Measurements from ENCODE around the gene CAPN2. TPM values are rescaled to one million over a fixed set of nuclear protein-coding genes. Genes with fewer than 3 reads are reported as not detected.

CAPN2 gene
- total RNA-seq, 1 donor from 2014 or later, result 73.1 TPM

- Mint-ChIP-seq H3K27ac (no peak overlapping the region), H3K9me3 (no peaks in the 10 kb centered on the region), H3K4me3 (no peak overlapping the region), H3K36me3 (ENCODE audit: low read depth) (peaks cover 65% of the 10 kb centered on the region), H3K4me1 (peaks cover 22% of the 10 kb centered on the region), H3K27me3 (no peaks in the 10 kb centered on the region)
- no peak for DNase-seq
- intact Hi-C loops (cut with micrococcal nuclease), result no loop called here
Measured at GRCh38 chr1:223775054-223775453, 62.7 kb downstream of the CAPN2 start.

- DNase-seq, result no peak
- no peaks in the 10 kb centered on the region for H3K27me3 Mint-ChIP-seq
- peaks cover 60% of the 10 kb centered on the region for H3K36me3 Mint-ChIP-seq (ENCODE audit: low read depth)
- peaks cover 22% of the 10 kb centered on the region for H3K4me1 Mint-ChIP-seq
- intact Hi-C loops (cut with micrococcal nuclease), result loop anchor here (2.0 kb wide), 1 partner anchor 69 kb away; the partner anchor contains the start of gene TP53BP2
- H3K4me3 Mint-ChIP-seq, result peak overlapping the region; percentile 32
- H3K9me3 Mint-ChIP-seq, result no peaks in the 10 kb centered on the region
- H3K27ac Mint-ChIP-seq, result peak overlapping the region; percentile 77
Measured at GRCh38 chr1:223775711-223776074, 63.4 kb downstream of the CAPN2 start.

GRCh38 chr1:223776075-223776814 is 63.9 kb downstream of the CAPN2 start:
- Mint-ChIP-seq H3K27me3 (no peaks in the 10 kb centered on the region), H3K36me3 (ENCODE audit: low read depth) (peaks cover 59% of the 10 kb centered on the region), H3K4me3 (peak overlapping the region; percentile 32), H3K27ac (peak overlapping the region; percentile 77), H3K9me3 (no peaks in the 10 kb centered on the region), H3K4me1 (peaks cover 22% of the 10 kb centered on the region)
- peak; percentile 75 for DNase-seq
- intact Hi-C loops (cut with micrococcal nuclease), result loop anchor here (2.0 kb wide), 1 partner anchor 69 kb away; the partner anchor contains the start of gene TP53BP2

GRCh38 chr1:223776826-223777454 is 64.6 kb downstream of the CAPN2 start:
- DNase-seq, result no peak
- intact Hi-C loops (cut with micrococcal nuclease), result loop anchor here (2.0 kb wide), 1 partner anchor 68 kb away; the partner anchor contains the start of gene TP53BP2
- Mint-ChIP-seq H3K27ac (peak overlapping the region; percentile 54), H3K9me3 (no peaks in the 10 kb centered on the region), H3K36me3 (ENCODE audit: low read depth) (peaks cover 53% of the 10 kb centered on the region), H3K4me3 (no peak overlapping the region), H3K4me1 (peaks cover 20% of the 10 kb centered on the region), H3K27me3 (no peaks in the 10 kb centered on the region)

GRCh38 chr1:223780318-223780717 is 68.0 kb downstream of the CAPN2 start:
- no peaks in the 10 kb centered on the region for H3K9me3 Mint-ChIP-seq
- peaks cover 43% of the 10 kb centered on the region for H3K36me3 Mint-ChIP-seq (ENCODE audit: low read depth)
- intact Hi-C loops (cut with micrococcal nuclease), result no loop called here
- no peaks in the 10 kb centered on the region for H3K27me3 Mint-ChIP-seq
- no peak for DNase-seq
- no peak overlapping the region for H3K4me3 Mint-ChIP-seq
- H3K27ac Mint-ChIP-seq, result no peak overlapping the region
- H3K4me1 Mint-ChIP-seq, result peaks cover 13% of the 10 kb centered on the region

- Mint-ChIP-seq H3K27ac (no peak overlapping the region), H3K9me3 (no peaks in the 10 kb centered on the region), H3K4me3 (no peak overlapping the region), H3K4me1 (peaks cover 9% of the 10 kb centered on the region), H3K36me3 (ENCODE audit: low read depth) (peaks cover 44% of the 10 kb centered on the region), H3K27me3 (no peaks in the 10 kb centered on the region)
- intact Hi-C loops (cut with micrococcal nuclease), result no loop called here
- DNase-seq, result no peak
Measured at GRCh38 chr1:223780949-223781348, 68.6 kb downstream of the CAPN2 start.

GRCh38 chr1:223783676-223784075 is 71.3 kb downstream of the CAPN2 start:
- intact Hi-C loops (cut with micrococcal nuclease), result no loop called here
- Mint-ChIP-seq H3K4me3 (no peak overlapping the region), H3K4me1 (no peaks in the 10 kb centered on the region), H3K27me3 (no peaks in the 10 kb centered on the region), H3K36me3 (ENCODE audit: low read depth) (peaks cover 30% of the 10 kb centered on the region), H3K9me3 (no peaks in the 10 kb centered on the region), H3K27ac (no peak overlapping the region)
- DNase-seq, result no peak

GRCh38 chr1:223784541-223784940 is 72.2 kb downstream of the CAPN2 start:
- Mint-ChIP-seq H3K4me1 (no peaks in the 10 kb centered on the region), H3K36me3 (ENCODE audit: low read depth) (peaks cover 26% of the 10 kb centered on the region), H3K27me3 (no peaks in the 10 kb centered on the region), H3K27ac (no peak overlapping the region), H3K9me3 (no peaks in the 10 kb centered on the region), H3K4me3 (no peak overlapping the region)
- intact Hi-C loops (cut with micrococcal nuclease), result no loop called here
- no peak for DNase-seq

- intact Hi-C loops (cut with micrococcal nuclease), result no loop called here
Measured at GRCh38 chr1:223785808-223786207, 73.5 kb downstream of the CAPN2 start.

GRCh38 chr1:223788746-223789415 is 76.5 kb downstream of the CAPN2 start:
- peak; percentile 39 for DNase-seq
- Mint-ChIP-seq H3K4me3 (no peak overlapping the region), H3K27me3 (no peaks in the 10 kb centered on the region), H3K4me1 (peaks cover 2% of the 10 kb centered on the region), H3K36me3 (ENCODE audit: low read depth) (peaks cover 24% of the 10 kb centered on the region), H3K9me3 (no peaks in the 10 kb centered on the region), H3K27ac (no peak overlapping the region)
- intact Hi-C loops (cut with micrococcal nuclease), result no loop called here

More at GRCh38 chr1:223785808-223786207, 73.5 kb downstream of the CAPN2 start:
- Mint-ChIP-seq H3K36me3 (ENCODE audit: low read depth) (peaks cover 29% of the 10 kb centered on the region), H3K4me3 (no peak overlapping the region), H3K4me1 (no peaks in the 10 kb centered on the region), H3K9me3 (no peaks in the 10 kb centered on the region), H3K27ac (no peak overlapping the region), H3K27me3 (no peaks in the 10 kb centered on the region)
- DNase-seq, result no peak

GRCh38 chr1:223792046-223792445 is 79.7 kb downstream of the CAPN2 start:
- Mint-ChIP-seq H3K36me3 (ENCODE audit: low read depth) (peaks cover 21% of the 10 kb centered on the region), H3K4me3 (no peak overlapping the region), H3K27ac (no peak overlapping the region)

GRCh38 chr1:223793716-223794115 is 81.4 kb downstream of the CAPN2 start:
- H3K27ac Mint-ChIP-seq, result no peak overlapping the region
- intact Hi-C loops (cut with micrococcal nuclease), result no loop called here
- H3K27me3 Mint-ChIP-seq, result no peaks in the 10 kb centered on the region
- H3K4me3 Mint-ChIP-seq, result no peak overlapping the region
- H3K36me3 Mint-ChIP-seq (ENCODE audit: low read depth), result peaks cover 25% of the 10 kb centered on the region
- peak; percentile 34 for DNase-seq
- no peaks in the 10 kb centered on the region for H3K9me3 Mint-ChIP-seq
- peaks cover 2% of the 10 kb centered on the region for H3K4me1 Mint-ChIP-seq

More at GRCh38 chr1:223792046-223792445, 79.7 kb downstream of the CAPN2 start:
- H3K9me3 Mint-ChIP-seq, result no peaks in the 10 kb centered on the region
- no peaks in the 10 kb centered on the region for H3K27me3 Mint-ChIP-seq
- intact Hi-C loops (cut with micrococcal nuclease), result no loop called here
- DNase-seq, result no peak
- peaks cover 2% of the 10 kb centered on the region for H3K4me1 Mint-ChIP-seq

GRCh38 chr1:223794136-223794880 is 82.0 kb downstream of the CAPN2 start:
- H3K9me3 Mint-ChIP-seq, result no peaks in the 10 kb centered on the region
- H3K36me3 Mint-ChIP-seq (ENCODE audit: low read depth), result peaks cover 25% of the 10 kb centered on the region
- H3K27me3 Mint-ChIP-seq, result no peaks in the 10 kb centered on the region
- H3K4me1 Mint-ChIP-seq, result peaks cover 2% of the 10 kb centered on the region
- intact Hi-C loops (cut with micrococcal nuclease), result no loop called here
- no peak overlapping the region for H3K27ac Mint-ChIP-seq
- no peak for DNase-seq
- no peak overlapping the region for H3K4me3 Mint-ChIP-seq

All from activated CD4-positive, alpha-beta T cell treated with anti-CD3 and anti-CD28 coated beads, Interleukin-2, amount 10 ng/mL, durations not matched to agents 24 days and 14 days (primary cell).